ENCODE measurements around the gene ZNF358. TPM values are rescaled to one million over a fixed set of nuclear protein-coding genes. Genes with fewer than 3 reads are reported as not detected.

ZNF358 gene
- total and polyA plus RNA-seq, 2 donors (not counting 3 experiments of a cell fraction or from before 2014, with no cell fraction given), result 51.2 to 83.2 TPM

DNA sequence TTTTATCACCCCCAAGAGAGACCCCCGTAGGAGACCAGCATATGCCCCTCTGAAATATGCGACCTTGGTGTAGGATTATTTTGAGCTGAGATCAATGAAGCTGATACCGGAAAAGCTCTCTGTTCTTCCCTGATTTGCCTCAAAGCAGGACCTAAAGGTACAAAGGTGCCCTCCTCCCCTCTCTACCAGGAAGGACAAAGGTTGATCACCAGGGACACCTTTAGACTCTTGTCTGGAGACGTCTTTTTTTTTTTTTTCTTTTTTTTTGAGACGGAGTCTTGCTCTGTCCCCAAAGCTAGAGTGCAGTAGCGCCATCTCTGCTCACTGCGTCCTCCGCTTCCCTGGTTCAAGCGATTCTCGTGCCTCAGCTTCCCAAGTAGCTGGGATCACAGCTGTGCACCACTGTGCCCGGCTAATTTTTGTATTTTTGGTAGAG is 26.3 kb upstream of the ZNF358 start:
- CTCF ChIA-PET, result no interaction called here
- POLR2A ChIA-PET, result no interaction called here
- no peaks in the 10 kb centered on the region for H4K20me1 ChIP-seq (replicated peaks; ENCODE audit: control insufficient read depth, extremely low read depth, insufficient read depth, low read length)
- no peaks in the 10 kb centered on the region for H3K36me3 ChIP-seq (ENCODE audit: control insufficient read depth in 2 of 2, extremely low read depth in 1 of 2, insufficient read depth in 2 of 2, low read length in 2 of 2)
- no peak for TF ChIP-seq POLR2AphosphoS5 (IDR thresholded peaks at IDR 0.05; ENCODE audit: insufficient read depth, low read depth, low read length)
- TF ChIP-seq FOS (IDR thresholded peaks at IDR 0.05; ENCODE audit: borderline replicate concordance, insufficient read depth, low read length), result no peak
- no peak for TF ChIP-seq POLR2A (IDR thresholded peaks at IDR 0.05; ENCODE audit: low read depth, low read length)
- TF ChIP-seq MYC (IDR thresholded peaks at IDR 0.05; ENCODE audit: low read depth, low read length), result no peak
- no peak for TF ChIP-seq JUN (IDR thresholded peaks at IDR 0.05; ENCODE audit: borderline replicate concordance, insufficient read depth, insufficient read length, low read depth)
- TF ChIP-seq, protein P1, sequence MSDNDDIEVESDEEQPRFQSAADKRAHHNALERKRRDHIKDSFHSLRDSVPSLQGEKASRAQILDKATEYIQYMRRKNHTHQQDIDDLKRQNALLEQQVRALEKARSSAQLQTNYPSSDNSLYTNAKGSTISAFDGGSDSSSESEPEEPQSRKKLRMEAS (IDR thresholded peaks at IDR 0.05; ENCODE audit: insufficient read depth, insufficient read length), result no peak
- no peak for TF ChIP-seq EZH2 (IDR thresholded peaks at IDR 0.05; ENCODE audit: borderline replicate concordance, low read depth, low read length, severe bottlenecking)
- TF ChIP-seq GATA2 (IDR thresholded peaks at IDR 0.05; ENCODE audit: insufficient read depth, insufficient read length, low read depth, low read length), result no peak
- TF ChIP-seq, protein P2, sequence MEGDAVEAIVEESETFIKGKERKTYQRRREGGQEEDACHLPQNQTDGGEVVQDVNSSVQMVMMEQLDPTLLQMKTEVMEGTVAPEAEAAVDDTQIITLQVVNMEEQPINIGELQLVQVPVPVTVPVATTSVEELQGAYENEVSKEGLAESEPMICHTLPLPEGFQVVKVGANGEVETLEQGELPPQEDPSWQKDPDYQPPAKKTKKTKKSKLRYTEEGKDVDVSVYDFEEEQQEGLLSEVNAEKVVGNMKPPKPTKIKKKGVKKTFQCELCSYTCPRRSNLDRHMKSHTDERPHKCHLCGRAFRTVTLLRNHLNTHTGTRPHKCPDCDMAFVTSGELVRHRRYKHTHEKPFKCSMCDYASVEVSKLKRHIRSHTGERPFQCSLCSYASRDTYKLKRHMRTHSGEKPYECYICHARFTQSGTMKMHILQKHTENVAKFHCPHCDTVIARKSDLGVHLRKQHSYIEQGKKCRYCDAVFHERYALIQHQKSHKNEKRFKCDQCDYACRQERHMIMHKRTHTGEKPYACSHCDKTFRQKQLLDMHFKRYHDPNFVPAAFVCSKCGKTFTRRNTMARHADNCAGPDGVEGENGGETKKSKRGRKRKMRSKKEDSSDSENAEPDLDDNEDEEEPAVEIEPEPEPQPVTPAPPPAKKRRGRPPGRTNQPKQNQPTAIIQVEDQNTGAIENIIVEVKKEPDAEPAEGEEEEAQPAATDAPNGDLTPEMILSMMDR (IDR thresholded peaks at IDR 0.05; ENCODE audit: extremely low read depth in 1 of 2, insufficient read depth in 1 of 2, low read depth in 1 of 2, low read length in 2 of 2), result no peak
- DNase-seq (ENCODE audit: low read depth, low spot score) (no peak), FAIRE-seq (no peak)
- no peaks in the 10 kb centered on the region for H3K9me1 ChIP-seq (replicated peaks; ENCODE audit: control insufficient read depth, extremely low read depth, insufficient read depth, low read length)
- H3K9me3 ChIP-seq (replicated peaks; ENCODE audit: control insufficient read depth, insufficient read depth, low read length), result no peaks in the 10 kb centered on the region
- H3K4me1 ChIP-seq (ENCODE audit: control insufficient read depth, extremely low read depth, insufficient read depth, low read length), result peaks cover 18% of the 10 kb centered on the region
- H3K27ac ChIP-seq (ENCODE audit: insufficient read depth, low read depth, low read length), result no peak overlapping the region
- H3K27me3 ChIP-seq (ENCODE audit: control insufficient read depth in 2 of 2, insufficient read depth in 2 of 2, low read length in 2 of 2), result no peaks in the 10 kb centered on the region
- intact Hi-C loops (cut with micrococcal nuclease), result loop anchor here (2.0 to 5.0 kb wide), 2 partner anchors 33 to 45 kb away; partner anchors contain the start of genes MCOLN1 and PNPLA6
- H2AFZ ChIP-seq (ENCODE audit: low read depth, low read length), result peak overlapping the region; percentile 28
- BruUV-seq (replicated peaks), result no TSS peak
- no peak overlapping the region for H3K9ac ChIP-seq (replicated peaks; ENCODE audit: extremely low read depth, insufficient read depth, low read length)
- H3K79me2 ChIP-seq (ENCODE audit: control insufficient read depth, insufficient read depth, low read length), result no peaks in the 10 kb centered on the region
- no peak overlapping the region for H3K4me3 ChIP-seq (replicated peaks in 1 of 3; ENCODE audit: insufficient read depth in 1 of 3, low read depth in 1 of 3, low read length in 3 of 3)
- H3K4me2 ChIP-seq (ENCODE audit: insufficient read depth, low read length), result no peak overlapping the region
- dilution Hi-C loops (cut with MboI; ENCODE audit: extremely low pct_ligation_motif_present, low sequenced_read_pairs), result no loop called here
